Caco-2 (cell line): ENCODE measurements around the gene PBRM1. TPM values are rescaled to one million over a fixed set of nuclear protein-coding genes. Genes with fewer than 3 reads are reported as not detected.
"Not testable (repeated sequence)": the region's sequence is repeated elsewhere in the genome, so short reads cannot be mapped to it uniquely, and the experiment has no call there.

Experiments used
- BruUV-seq: library from RNA; stranded (reverse); fragments of 400-500 nt; replicated peaks from 2 replicates; lab custom pipeline; 2021; lab: Mats Ljungman, UMichigan
- CTCF ChIA-PET: fragments of 300-600 bp; sonication (Branson Sonifier 250); formaldehyde crosslinking; loops from one replicate; lab custom pipeline; 2022; ENCODE audit warnings: antibody characterized with exemption; lab: Charles Lee
- POLR2A ChIA-PET: fragments of 300-600 bp; sonication (Branson Sonifier 250); formaldehyde crosslinking; loops from one replicate; lab custom pipeline; 2022; ENCODE audit warnings: antibody characterized with exemption; lab: Charles Lee
- DNase-seq, 2 experiments: peaks; one replicate each; pipeline versions ENCODE4 v3.0.0 to v3.0.0-alpha.2; 2020 to 2022
- H3K27me3 ChIP-seq: replicated peaks from 2 replicates; pipeline ENCODE4 v1.6.0; 2011; ENCODE audit warnings: low read length; ENCODE audit not compliant: control insufficient read depth, insufficient read depth
- H3K36me3 ChIP-seq: 2 replicates; pipeline ENCODE4 v1.5.1; 2011; ENCODE audit warnings: low read length; ENCODE audit not compliant: control insufficient read depth, insufficient read depth
- H3K4me1 ChIP-seq: fragments of 250-450 bp; sonication (Bioruptor Pico); 2 replicates; pipeline ENCODE4 v1.5.1; 2020; ENCODE audit warnings: mild to moderate bottlenecking
- H3K4me3 ChIP-seq: 2 replicates; pipeline ENCODE4 v1.5.1; 2011; ENCODE audit warnings: low read depth, mild to moderate bottlenecking, control low read depth, low read length
- H3K9me3 ChIP-seq: fragments of 250-450 bp; sonication (Bioruptor Pico); 2 replicates; pipeline ENCODE4 v1.5.1; 2020; ENCODE audit warnings: mild to moderate bottlenecking, moderate library complexity
- H3K27ac Mint-ChIP-seq: one replicate; pipeline ENCODE4 v1.8.0; 2022; ENCODE audit warnings: mixed read lengths; ENCODE audit not compliant: unreplicated experiment
- H3K27me3 Mint-ChIP-seq: one replicate; pipeline ENCODE4 v1.8.0; 2022; ENCODE audit warnings: mixed read lengths; ENCODE audit not compliant: insufficient read depth, unreplicated experiment
- H3K36me3 Mint-ChIP-seq: one replicate; pipeline ENCODE4 v1.8.0; 2022; ENCODE audit warnings: mild to moderate bottlenecking, mixed read lengths; ENCODE audit not compliant: insufficient read depth, unreplicated experiment
- H3K4me1 Mint-ChIP-seq: one replicate; pipeline ENCODE4 v1.8.0; 2022; ENCODE audit warnings: low read depth, mixed read lengths; ENCODE audit not compliant: unreplicated experiment
- H3K4me3 Mint-ChIP-seq: one replicate; pipeline ENCODE4 v1.8.0; 2022; ENCODE audit warnings: mild to moderate bottlenecking, moderate library complexity, mixed read lengths; ENCODE audit not compliant: unreplicated experiment
- H3K9me3 Mint-ChIP-seq: one replicate; pipeline ENCODE4 v1.8.0; 2022; ENCODE audit warnings: mixed read lengths; ENCODE audit not compliant: unreplicated experiment
- CTCF ChIP-seq, 2 experiments: fragments of 200-600 bp in 1 of 2; IDR thresholded peaks; 1 replicate in 1 of 2; 2 replicates in 1 of 2; pipeline versions ENCODE4 v1.5.1 to v1.8.0; 2011 to 2022; ENCODE audit warnings: antibody characterized with exemption in 1 of 2, control low read depth in 1 of 2, inconsistent platforms in 1 of 2, low read depth in 1 of 2, low read length in 1 of 2, mild to moderate bottlenecking in 1 of 2, moderate library complexity in 1 of 2; ENCODE audit not compliant: insufficient read depth in 1 of 2, severe bottlenecking in 1 of 2, unreplicated experiment in 1 of 2
- intact Hi-C: fragments of 100-400 bp; cut with micrococcal nuclease; formaldehyde crosslinking; loops from one replicate; pipeline ENCODE4 v1.10.0; 2022; ENCODE audit not compliant: unreplicated experiment
- total RNA-seq: library from RNA; stranded (reverse); gene quantifications from 2 replicates; pipeline ENCODE4 v1.2.3, GENCODE V29; 2022

PBRM1 gene
- total RNA-seq, 1 experiment from 2014 or later = 50.7 TPM

- peaks cover 9% of the 10 kb centered on the region for H3K4me1 ChIP-seq
- H3K27me3 ChIP-seq = no peaks in the 10 kb centered on the region
- ChIA-PET CTCF (no interaction called here), POLR2A (interaction anchor here (0.6 kb wide), 1 partner anchor 290 kb away, joined by 3 read pairs; no protein-coding TSS in a partner anchor)
- peaks cover 8% of the 10 kb centered on the region for H3K4me1 Mint-ChIP-seq
- BruUV-seq = no TSS peak
- 0 out of 2 replicates have a peak, but pooled peaks cover 1% of the 10 kb centered on the region for H3K36me3 ChIP-seq
- no peaks in the 10 kb centered on the region for H3K9me3 ChIP-seq
- H3K27me3 Mint-ChIP-seq = no peaks in the 10 kb centered on the region
- no peaks in the 10 kb centered on the region for H3K9me3 Mint-ChIP-seq
- TF ChIP-seq CTCF (IDR thresholded peaks at IDR 0.05; ENCODE audit: insufficient read depth in 1 of 2, low read depth in 1 of 2, low read length in 1 of 2, severe bottlenecking in 1 of 2, unreplicated experiment in 1 of 2) = no peak
- no peak for DNase-seq
- H3K36me3 Mint-ChIP-seq = peaks cover 50% of the 10 kb centered on the region
- intact Hi-C loops = no loop called here
- H3K4me3 Mint-ChIP-seq = no peak overlapping the region
- H3K4me3 ChIP-seq = no peak overlapping the region
- no peak overlapping the region for H3K27ac Mint-ChIP-seq
These were observed 6.5 kb downstream of the PBRM1 start for GRCh38 chr3:52679199-52679538.

- Mint-ChIP-seq H3K4me3 (no peak overlapping the region), H3K27ac (no peak overlapping the region)
- H3K36me3 ChIP-seq = 0 out of 2 replicates have a peak, but pooled peaks cover 1% of the 10 kb centered on the region
These were observed 7.2 kb downstream of the PBRM1 start for GRCh38 chr3:52678265-52679198.

GRCh38 chr3:52676201-52676600, 9.5 kb downstream of the PBRM1 start:
- not testable (repeated sequence) for DNase-seq

More at GRCh38 chr3:52678265-52679198, 7.2 kb downstream of the PBRM1 start:
- H3K9me3 ChIP-seq = no peaks in the 10 kb centered on the region
- no peak for TF ChIP-seq CTCF (IDR thresholded peaks at IDR 0.05; ENCODE audit: insufficient read depth in 1 of 2, low read depth in 1 of 2, low read length in 1 of 2, severe bottlenecking in 1 of 2, unreplicated experiment in 1 of 2)
- ChIA-PET POLR2A (no interaction called here), CTCF (no interaction called here)
- no peaks in the 10 kb centered on the region for H3K9me3 Mint-ChIP-seq
- intact Hi-C loops = no loop called here
- DNase-seq = no peak
- H3K4me1 Mint-ChIP-seq = peaks cover 8% of the 10 kb centered on the region
- H3K27me3 ChIP-seq = no peaks in the 10 kb centered on the region
- no peaks in the 10 kb centered on the region for H3K27me3 Mint-ChIP-seq
- peaks cover 8% of the 10 kb centered on the region for H3K4me1 ChIP-seq
- H3K4me3 ChIP-seq = no peak overlapping the region
- H3K36me3 Mint-ChIP-seq = peaks cover 50% of the 10 kb centered on the region
- no TSS peak for BruUV-seq

More at GRCh38 chr3:52676201-52676600, 9.5 kb downstream of the PBRM1 start:
- H3K36me3 ChIP-seq, BruUV-seq, H3K4me3 Mint-ChIP-seq, H3K9me3 ChIP-seq, CTCF ChIA-PET, H3K27me3 ChIP-seq, H3K27me3 Mint-ChIP-seq, H3K27ac Mint-ChIP-seq, POLR2A ChIA-PET, H3K4me1 Mint-ChIP-seq, intact Hi-C loops, H3K4me1 ChIP-seq, H3K4me3 ChIP-seq, H3K9me3 Mint-ChIP-seq: not testable (repeated sequence)
- H3K36me3 Mint-ChIP-seq = peaks cover 63% of the 10 kb centered on the region
